Neuronal stem cell (in vitro differentiated cells): ENCODE measurements around the gene SMARCC2.

ENCODE experiments used
- DNase-seq: peaks from one replicate; pipeline ENCODE4 v3.0.0-alpha.2; 2013; ENCODE audit warnings: low spot score
- H2AFZ ChIP-seq: one replicate; pipeline ENCODE4 v1.6.1; 2013; ENCODE audit warnings: mild to moderate bottlenecking, low read length, inconsistent platforms
- H2AK5ac ChIP-seq: 2 replicates; pipeline ENCODE4 v1.6.1; 2013; ENCODE audit warnings: low read depth, mild to moderate bottlenecking, inconsistent platforms, low read length, moderate library complexity, mixed read lengths
- H2BK120ac ChIP-seq: 2 replicates; pipeline ENCODE4 v1.6.1; 2013; ENCODE audit warnings: low read depth, mild to moderate bottlenecking, inconsistent platforms, low read length, moderate library complexity, mixed read lengths
- H2BK12ac ChIP-seq: one replicate; pipeline ENCODE4 v1.6.1; 2013; ENCODE audit warnings: low read length, inconsistent platforms
- H2BK15ac ChIP-seq: 2 replicates; pipeline ENCODE4 v1.6.1; 2013; ENCODE audit warnings: mild to moderate bottlenecking, low read length, inconsistent platforms, mixed read lengths
- H2BK5ac ChIP-seq: one replicate; pipeline ENCODE4 v1.6.1; 2013; ENCODE audit warnings: inconsistent platforms, mild to moderate bottlenecking, low read length, moderate library complexity
- H3K14ac ChIP-seq: one replicate; pipeline ENCODE4 v1.6.1; 2013; ENCODE audit warnings: low read length, inconsistent platforms
- H3K18ac ChIP-seq: 2 replicates; pipeline ENCODE4 v1.6.1; 2013; ENCODE audit warnings: low read length, inconsistent platforms
- H3K23ac ChIP-seq: 2 replicates; pipeline ENCODE4 v1.6.1; 2013; ENCODE audit warnings: low read depth, mild to moderate bottlenecking, mixed read lengths, low read length, inconsistent platforms; ENCODE audit not compliant: poor library complexity
- H3K27ac ChIP-seq: replicated peaks from 3 replicates; pipeline ENCODE4 v1.5.1; 2013; ENCODE audit warnings: low read length, inconsistent platforms
- H3K27me3 ChIP-seq, 3 experiments: 2 replicates each; pipeline ENCODE4 v1.6.1; 2013; ENCODE audit warnings: low read length in 3 of 3, mild to moderate bottlenecking in 2 of 3, inconsistent platforms in 1 of 3, low read depth in 1 of 3, mixed read lengths in 1 of 3, moderate library complexity in 1 of 3; ENCODE audit not compliant: control insufficient read depth in 3 of 3, insufficient read depth in 3 of 3
- H3K36me3 ChIP-seq, 2 donors: replicated peaks in 1 of 2; 2 replicates each; pipeline ENCODE4 v1.6.1; 2013; ENCODE audit warnings: low read length in 2 of 2; ENCODE audit not compliant: control insufficient read depth in 2 of 2, insufficient read depth in 2 of 2
- H3K4ac ChIP-seq: 2 replicates; pipeline ENCODE4 v1.6.1; 2013; ENCODE audit warnings: inconsistent platforms, mild to moderate bottlenecking, low read length, moderate library complexity
- H3K4me1 ChIP-seq, 2 donors: 1 replicate in 1 of 2; 2 replicates in 1 of 2; pipeline ENCODE4 v1.6.1; 2013; ENCODE audit warnings: low read length in 2 of 2, low read depth in 1 of 2; ENCODE audit not compliant: control insufficient read depth in 2 of 2, insufficient read depth in 1 of 2
- H3K4me2 ChIP-seq: one replicate; pipeline ENCODE4 v1.6.1; 2013; ENCODE audit warnings: mild to moderate bottlenecking, low read length, inconsistent platforms; ENCODE audit not compliant: insufficient read depth, poor library complexity, severe bottlenecking
- H3K4me3 ChIP-seq, 2 donors: 2 replicates each; pipeline ENCODE4 v1.5.1; 2013; ENCODE audit warnings: low read length in 2 of 2, mild to moderate bottlenecking in 2 of 2, inconsistent platforms in 1 of 2, moderate library complexity in 1 of 2
- H3K79me1 ChIP-seq: one replicate; pipeline ENCODE4 v1.6.1; 2013; ENCODE audit warnings: low read depth, mild to moderate bottlenecking, inconsistent platforms, low read length, moderate library complexity
- H3K9ac ChIP-seq: one replicate; pipeline ENCODE4 v1.6.1; 2013; ENCODE audit warnings: mild to moderate bottlenecking, low read depth, low read length, inconsistent platforms; ENCODE audit not compliant: poor library complexity
- H3K9me3 ChIP-seq, 2 donors: replicated peaks in 1 of 2; 2 replicates each; pipeline versions ENCODE3 to v1.6.1; 2013; ENCODE audit warnings: low read length in 2 of 2, mild to moderate bottlenecking in 2 of 2, inconsistent platforms in 1 of 2, low read depth in 1 of 2, mixed read lengths in 1 of 2, moderate library complexity in 1 of 2; ENCODE audit not compliant: control insufficient read depth in 2 of 2, insufficient read depth in 1 of 2
- H4K8ac ChIP-seq: one replicate; pipeline ENCODE4 v1.6.1; 2013; ENCODE audit warnings: low read depth, mild to moderate bottlenecking, inconsistent platforms, low read length, moderate library complexity
- H4K91ac ChIP-seq: one replicate; pipeline ENCODE4 v1.6.1; 2013; ENCODE audit warnings: low read length, low read depth, mild to moderate bottlenecking, inconsistent platforms; ENCODE audit not compliant: poor library complexity
- WGBS, 2 donors: extraction: QIAGEN DNeasy Blood & Tissue Kit; methylation state at CpG; one replicate each; pipeline ENCODE4 v1.1.7; 2013; ENCODE audit warnings: missing lambda C conversion rate in 2 of 2, mixed read lengths in 1 of 2; ENCODE audit not compliant: insufficient read length in 2 of 2, insufficient replicate concordance in 1 of 2; ENCODE audit errors: extremely low coverage in 2 of 2; 5-methylcytosine and 5-hydroxymethylcytosine counted together

SMARCC2 gene

DNA sequence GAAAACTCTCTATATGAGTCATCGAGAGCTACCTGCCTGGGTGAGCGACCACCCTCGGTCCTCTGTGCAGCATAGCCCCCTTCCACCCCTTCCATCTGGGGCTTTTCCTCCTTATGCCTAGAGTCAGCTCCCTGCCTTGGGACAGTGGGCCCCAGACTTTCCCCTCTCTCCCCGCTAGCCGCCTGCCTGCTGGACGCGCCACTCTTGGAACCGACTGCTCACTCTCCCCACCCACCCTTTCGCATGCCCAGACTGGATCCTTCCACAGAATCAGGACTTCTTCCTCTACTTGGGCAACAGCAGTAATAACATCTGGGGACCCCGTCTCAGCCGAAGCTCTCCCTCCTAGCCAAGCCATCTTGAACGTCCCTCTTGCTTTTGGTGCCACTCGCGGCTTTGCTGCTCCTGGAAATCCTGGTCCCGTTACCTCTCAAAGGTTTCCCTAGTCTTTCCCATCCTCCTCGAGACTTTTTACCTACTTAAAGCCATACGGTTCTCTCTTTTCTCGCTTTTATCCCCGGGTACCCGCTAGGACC, 60.5 kb downstream of the SMARCC2 start:
- Histone ChIP-seq H3K4me3 (peak overlapping the region; percentile 82 to 83), H3K27ac (no peak overlapping the region), H2BK12ac (peak overlapping the region; percentile 44), H3K27me3 (no peaks in the 10 kb centered on the region), H3K9me3 (no peaks in the 10 kb centered on the region), H3K4ac (no peak overlapping the region), H2AK5ac (peak overlapping the region; percentile 16), H3K14ac (peak overlapping the region; percentile 92), H4K8ac (no peak overlapping the region), H2BK120ac (no peak overlapping the region), H2AFZ (peak overlapping the region; percentile 88), H3K4me2 (peak overlapping the region; percentile 92), H3K18ac (peak overlapping the region; percentile 95), H3K4me1 (peaks cover 13% of the 10 kb centered on the region in 2 donors), H3K36me3 (peaks cover 30 to 44% of the 10 kb centered on the region in 2 donors), H3K79me1 (no peaks in the 10 kb centered on the region), H3K9ac (peak overlapping the region; percentile 96), H3K23ac (peak overlapping the region; percentile 77), H2BK15ac (peak overlapping the region; percentile 76), H4K91ac (no peak overlapping the region), H2BK5ac (no peak overlapping the region)
- WGBS, 2 donors, result no CpG with 5 or more reads among the region's 20 CpGs
- no peak for DNase-seq

- Histone ChIP-seq H3K4me2 (peak within 1 kb of the TSS; percentile 92), H4K91ac (peak within 1 kb of the TSS; percentile 59), H2BK15ac (peak within 1 kb of the TSS; percentile 76), H3K4me3 (peak within 1 kb of the TSS; percentile 82 to 83), H3K79me1 (no peaks in the 10 kb centered on the region), H4K8ac (no peak within 1 kb of the TSS), H3K14ac (peak within 1 kb of the TSS; percentile 92), H3K27me3 (no peaks in the 10 kb centered on the region), H3K23ac (peak within 1 kb of the TSS; percentile 77), H3K18ac (peak within 1 kb of the TSS; percentile 95), H2AFZ (peak within 1 kb of the TSS; percentile 88), H3K27ac (peak within 1 kb of the TSS; percentile 63), H3K9ac (peak within 1 kb of the TSS; percentile 96), H2AK5ac (peak within 1 kb of the TSS; percentile 16), H3K4me1 (peaks cover 13% of the 10 kb centered on the region in 2 donors), H3K4ac (no peak within 1 kb of the TSS), H3K9me3 (no peaks in the 10 kb centered on the region), H2BK120ac (no peak within 1 kb of the TSS), H2BK5ac (no peak within 1 kb of the TSS), H2BK12ac (peak within 1 kb of the TSS; percentile 44), H3K36me3 (peaks cover 24 to 37% of the 10 kb centered on the region in 2 donors)
- WGBS, 2 donors, result no CpG with 5 or more reads among the region's 49 CpGs
- peak; percentile 100 for DNase-seq
Observed at GRCh38 chr12:56127888-56128669, 61.2 kb downstream of the SMARCC2 start, which contains the start of gene ESYT1. Gene ESYT1 (plus strand): TSS chr12:56128267. CDS start chr12:56128320, 53 bp downstream.

GRCh38 chr12:56127485-56127887, 61.8 kb downstream of the SMARCC2 start:
- Histone ChIP-seq H3K79me1 (no peaks in the 10 kb centered on the region), H2BK15ac (no peak overlapping the region), H3K27ac (peak overlapping the region; percentile 62), H4K91ac (no peak overlapping the region), H3K14ac (no peak overlapping the region), H3K4ac (no peak overlapping the region), H3K36me3 (peaks cover 21 to 34% of the 10 kb centered on the region in 2 donors), H3K27me3 (no peaks in the 10 kb centered on the region), H3K18ac (no peak overlapping the region), H4K8ac (no peak overlapping the region), H2AK5ac (no peak overlapping the region), H3K23ac (no peak overlapping the region), H2BK120ac (no peak overlapping the region), H2BK5ac (no peak overlapping the region), H2BK12ac (no peak overlapping the region), H3K4me3 (peak overlapping the region in 1 of 2 donors; percentile 83), H2AFZ (peak overlapping the region; percentile 46), H3K9me3 (no peaks in the 10 kb centered on the region), H3K9ac (no peak overlapping the region), H3K4me2 (peak overlapping the region; percentile 40), H3K4me1 (peaks cover 13% of the 10 kb centered on the region in 2 donors)
- DNase-seq, result no peak
- no CpG with 5 or more reads among the region's 8 CpGs for WGBS, 2 donors

GRCh38 chr12:56126732-56127239, 62.5 kb downstream of the SMARCC2 start:
- H3K23ac ChIP-seq, result no peak overlapping the region
- peak overlapping the region; percentile 62 for H3K27ac ChIP-seq
- no peak overlapping the region for H2AFZ ChIP-seq
- H3K36me3 ChIP-seq, result peaks cover 16 to 32% of the 10 kb centered on the region in 2 donors
- no peak overlapping the region for H3K18ac ChIP-seq
- whole genome bisulfite sequencing, 2 donors, result no CpG with 5 or more reads among the region's 3 CpGs
- no peaks in the 10 kb centered on the region for H3K9me3 ChIP-seq
- H2AK5ac ChIP-seq, result no peak overlapping the region
- no peak overlapping the region for H3K4me2 ChIP-seq
- DNase-seq, result no peak
- peaks cover 13% of the 10 kb centered on the region in 2 donors for H3K4me1 ChIP-seq
- H3K4me3 ChIP-seq, result no peak overlapping the region
- H2BK5ac ChIP-seq, result no peak overlapping the region
- no peak overlapping the region for H4K8ac ChIP-seq
- H3K9ac ChIP-seq, result no peak overlapping the region
- no peak overlapping the region for H2BK12ac ChIP-seq
- H3K14ac ChIP-seq, result no peak overlapping the region
- H2BK120ac ChIP-seq, result no peak overlapping the region
- H2BK15ac ChIP-seq, result no peak overlapping the region
- no peaks in the 10 kb centered on the region for H3K79me1 ChIP-seq
- no peak overlapping the region for H4K91ac ChIP-seq
- H3K4ac ChIP-seq, result no peak overlapping the region
- no peaks in the 10 kb centered on the region for H3K27me3 ChIP-seq
